ENCODE results near the gene CD86. TPM values are rescaled to one million over a fixed set of nuclear protein-coding genes. Genes with fewer than 3 reads are reported as not detected.

Gene CD86
- total RNA-seq, 1 donor from 2014 or later: not detected

- H3K27me3 Mint-ChIP-seq (ENCODE audit: low read depth): peaks cover 34% of the 10 kb centered on the region
- no peak overlapping the region for H3K27ac Mint-ChIP-seq (ENCODE audit: unreplicated experiment)
- no peaks in the 10 kb centered on the region for H3K4me1 Mint-ChIP-seq
- no peak for TF ChIP-seq CTCF (conservative IDR thresholded peaks at IDR 0.05)
- H3K4me3 Mint-ChIP-seq: no peak overlapping the region
- no peaks in the 10 kb centered on the region for H3K9me3 Mint-ChIP-seq
- DNase-seq (ENCODE audit: low read depth, low spot score): no peak
- no peaks in the 10 kb centered on the region for H3K36me3 Mint-ChIP-seq (ENCODE audit: low read depth)
These were observed 41.7 kb upstream of the CD86 start for GRCh38 chr3:122013448-122013925.

- peaks cover 47% of the 10 kb centered on the region for H3K27me3 Mint-ChIP-seq (ENCODE audit: low read depth)
- H3K27ac Mint-ChIP-seq (ENCODE audit: unreplicated experiment): no peak overlapping the region
- H3K9me3 Mint-ChIP-seq: no peaks in the 10 kb centered on the region
These were observed 40.4 kb upstream of the CD86 start for GRCh38 chr3:122014741-122015140.

GRCh38 chr3:122019493-122019892 lies 35.7 kb upstream of the CD86 start:
- Mint-ChIP-seq H3K4me1 (no peaks in the 10 kb centered on the region), H3K36me3 (ENCODE audit: low read depth) (no peaks in the 10 kb centered on the region), H3K9me3 (no peaks in the 10 kb centered on the region), H3K27ac (ENCODE audit: unreplicated experiment) (no peak overlapping the region), H3K27me3 (ENCODE audit: low read depth) (peaks cover 68% of the 10 kb centered on the region), H3K4me3 (no peak overlapping the region)
- no peak for TF ChIP-seq CTCF (conservative IDR thresholded peaks at IDR 0.05)
- no peak for DNase-seq (ENCODE audit: low read depth, low spot score)

More at GRCh38 chr3:122014741-122015140, 40.4 kb upstream of the CD86 start:
- no peak for DNase-seq (ENCODE audit: low read depth, low spot score)
- Mint-ChIP-seq H3K4me3 (no peak overlapping the region), H3K36me3 (ENCODE audit: low read depth) (no peaks in the 10 kb centered on the region), H3K4me1 (no peaks in the 10 kb centered on the region)
- no peak for TF ChIP-seq CTCF (conservative IDR thresholded peaks at IDR 0.05)

GRCh38 chr3:122021037-122021436 lies 34.1 kb upstream of the CD86 start:
- Mint-ChIP-seq H3K36me3 (ENCODE audit: low read depth) (no peaks in the 10 kb centered on the region), H3K4me1 (no peaks in the 10 kb centered on the region), H3K4me3 (no peak overlapping the region), H3K27me3 (ENCODE audit: low read depth) (peaks cover 72% of the 10 kb centered on the region), H3K27ac (ENCODE audit: unreplicated experiment) (no peak overlapping the region), H3K9me3 (peaks cover 1% of the 10 kb centered on the region)
- no peak for DNase-seq (ENCODE audit: low read depth, low spot score)
- TF ChIP-seq CTCF (conservative IDR thresholded peaks at IDR 0.05): no peak

GRCh38 chr3:122021811-122022401 lies 33.3 kb upstream of the CD86 start, which contains the start of gene ILDR1:
Gene ILDR1 (minus strand): TSS chr3:122022247. CDS start chr3:122022077, 170 bp downstream.
- TF ChIP-seq CTCF (conservative IDR thresholded peaks at IDR 0.05): no peak
- H3K36me3 Mint-ChIP-seq (ENCODE audit: low read depth): no peaks in the 10 kb centered on the region
- H3K27ac Mint-ChIP-seq (ENCODE audit: unreplicated experiment): no peak within 1 kb of the TSS
- no peak within 1 kb of the TSS for H3K4me3 Mint-ChIP-seq
- H3K4me1 Mint-ChIP-seq: no peaks in the 10 kb centered on the region
- no peak for DNase-seq (ENCODE audit: low read depth, low spot score)
- peaks cover 66% of the 10 kb centered on the region for H3K27me3 Mint-ChIP-seq (ENCODE audit: low read depth)
- H3K9me3 Mint-ChIP-seq: peaks cover 2% of the 10 kb centered on the region
